Smooth muscle cell of the brain vasculature (primary cell): ENCODE results near the gene SUPT3H.

Experiments
- DNase-seq: peaks from one replicate; pipeline ENCODE4 v3.0.0-alpha.2; 2012; ENCODE audit warnings: low read depth, low spot score

The SUPT3H gene

DNA sequence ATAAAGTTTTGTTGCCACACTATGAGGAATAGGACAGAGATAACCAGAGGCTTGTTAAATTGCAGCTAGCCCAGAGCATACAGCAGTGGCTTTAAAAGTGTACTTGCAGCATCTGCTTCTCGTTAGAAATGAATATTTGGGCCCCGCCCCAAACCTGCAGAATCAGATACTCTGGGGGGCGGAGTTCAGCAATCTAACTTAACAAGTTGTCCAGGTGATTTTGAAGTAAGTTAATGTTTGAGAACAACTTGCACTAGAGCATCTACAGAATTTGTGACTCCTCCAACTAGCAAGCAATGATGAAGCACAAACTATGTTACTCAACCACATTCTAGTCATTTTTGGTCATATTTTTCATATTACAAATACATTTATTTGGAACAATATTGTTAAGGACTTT lies 10.6 kb upstream of the SUPT3H start:
- no peak for DNase-seq

DNA sequence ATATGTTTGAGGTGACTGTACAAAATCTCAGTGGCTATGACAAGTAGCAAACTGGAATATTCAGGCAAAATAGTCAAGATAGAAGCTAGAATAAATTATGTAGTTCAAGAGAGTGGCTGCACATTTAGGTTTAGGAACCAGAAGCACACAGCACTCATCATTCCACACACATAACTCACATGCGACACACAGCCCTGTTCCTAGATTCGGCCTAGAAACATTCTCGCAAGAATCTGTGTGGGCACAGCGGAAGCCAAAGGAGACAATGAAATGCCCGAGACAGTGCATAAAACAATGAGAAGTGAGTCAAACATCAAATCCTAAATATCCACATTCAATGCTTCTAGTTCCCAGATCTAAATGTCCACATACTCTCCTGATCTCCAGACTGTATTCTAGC lies 9.5 kb upstream of the SUPT3H start:
- no peak for DNase-seq

DNA sequence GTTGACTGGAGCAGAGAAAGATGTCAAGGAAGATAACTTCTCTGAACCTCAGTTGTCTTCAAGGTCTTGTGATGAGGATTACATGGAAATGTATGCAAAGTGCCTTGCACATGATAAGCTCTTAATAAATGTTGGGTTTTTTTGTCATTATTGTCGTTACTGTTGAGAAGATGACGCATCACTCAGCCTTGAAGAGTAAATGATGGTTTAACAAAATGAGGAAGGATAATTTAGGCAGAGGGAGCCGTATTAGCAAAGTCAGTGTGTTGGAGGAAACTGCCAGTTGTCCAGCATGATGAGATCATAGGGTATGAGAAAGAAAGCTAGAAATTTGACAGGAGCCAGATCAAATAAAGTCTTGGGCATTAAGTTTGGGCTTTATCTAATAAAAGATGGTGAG lies 8.8 kb upstream of the SUPT3H start:
- no peak for DNase-seq

DNA sequence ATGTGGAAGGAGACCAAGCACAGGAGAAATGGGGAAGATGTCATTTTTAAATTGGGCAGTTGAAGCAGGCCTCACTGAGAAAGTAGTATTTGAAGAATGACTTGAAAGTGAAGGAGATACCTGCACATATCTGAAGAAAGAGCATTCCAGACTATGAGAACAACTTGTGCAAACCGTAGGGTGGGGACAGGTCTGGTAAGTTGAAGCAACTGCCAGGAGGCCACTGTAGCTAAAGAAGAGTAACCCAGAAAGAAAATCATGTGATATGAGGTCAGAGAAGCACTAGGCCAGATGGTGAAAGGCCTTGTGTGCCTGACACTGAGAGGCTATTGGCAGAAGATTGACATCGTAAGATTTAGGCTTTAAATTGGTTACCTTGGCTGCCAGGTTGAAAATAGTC lies 4.7 kb upstream of the SUPT3H start:
- no peak for DNase-seq

DNA sequence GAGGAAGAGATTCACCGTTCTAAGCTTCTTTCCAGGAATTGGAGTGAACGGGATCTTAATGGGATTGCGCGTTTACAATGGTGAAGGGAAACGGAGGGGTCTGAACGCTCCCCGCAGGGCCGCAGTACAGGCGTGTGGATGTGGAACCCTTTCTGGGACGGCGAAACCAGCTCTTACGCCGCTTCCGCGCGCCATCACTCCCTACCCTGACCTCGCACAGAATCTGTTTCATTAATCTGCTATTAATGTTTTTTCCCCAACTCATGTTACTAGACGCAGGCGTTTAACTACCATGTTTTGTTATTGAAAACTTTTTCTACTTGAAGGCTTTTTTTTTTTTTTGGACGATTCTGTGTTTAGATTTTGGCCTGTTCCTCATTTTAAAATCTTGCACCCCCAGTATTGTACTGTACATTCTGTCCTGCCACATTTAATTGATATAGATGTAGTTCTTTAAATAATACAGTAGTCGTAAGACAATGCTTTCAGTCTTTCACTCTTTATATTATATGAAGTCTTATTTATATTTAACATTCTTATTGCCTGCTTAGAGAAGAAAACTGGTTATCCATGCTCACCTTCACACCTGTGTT lies 696 bp upstream of the SUPT3H start:
- no peak for DNase-seq

DNA sequence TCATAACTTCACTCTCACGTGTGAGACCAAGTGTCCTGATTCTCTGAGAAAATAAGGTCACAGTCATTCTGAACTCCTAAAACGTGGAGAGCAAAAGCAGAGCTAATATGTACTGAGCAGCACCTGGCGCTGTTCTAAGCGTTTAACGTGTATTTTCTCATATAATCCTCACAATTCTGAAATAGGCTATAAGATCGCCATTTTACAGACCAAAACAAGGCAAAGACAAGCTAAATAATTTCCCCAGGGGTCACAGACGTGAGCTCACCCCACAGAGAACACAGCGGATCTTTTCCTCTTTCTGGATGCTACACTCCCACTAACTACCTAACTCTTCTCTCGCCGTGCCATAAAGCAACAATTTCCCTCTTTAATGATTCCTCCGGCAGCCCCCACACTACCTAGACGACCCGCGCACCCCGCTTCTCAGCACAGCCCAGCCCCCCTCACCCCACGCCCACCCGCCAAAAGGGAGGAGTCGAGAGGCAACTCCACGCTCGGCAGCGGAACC lies 636 bp downstream of the SUPT3H start:
- no peak for DNase-seq

DNA sequence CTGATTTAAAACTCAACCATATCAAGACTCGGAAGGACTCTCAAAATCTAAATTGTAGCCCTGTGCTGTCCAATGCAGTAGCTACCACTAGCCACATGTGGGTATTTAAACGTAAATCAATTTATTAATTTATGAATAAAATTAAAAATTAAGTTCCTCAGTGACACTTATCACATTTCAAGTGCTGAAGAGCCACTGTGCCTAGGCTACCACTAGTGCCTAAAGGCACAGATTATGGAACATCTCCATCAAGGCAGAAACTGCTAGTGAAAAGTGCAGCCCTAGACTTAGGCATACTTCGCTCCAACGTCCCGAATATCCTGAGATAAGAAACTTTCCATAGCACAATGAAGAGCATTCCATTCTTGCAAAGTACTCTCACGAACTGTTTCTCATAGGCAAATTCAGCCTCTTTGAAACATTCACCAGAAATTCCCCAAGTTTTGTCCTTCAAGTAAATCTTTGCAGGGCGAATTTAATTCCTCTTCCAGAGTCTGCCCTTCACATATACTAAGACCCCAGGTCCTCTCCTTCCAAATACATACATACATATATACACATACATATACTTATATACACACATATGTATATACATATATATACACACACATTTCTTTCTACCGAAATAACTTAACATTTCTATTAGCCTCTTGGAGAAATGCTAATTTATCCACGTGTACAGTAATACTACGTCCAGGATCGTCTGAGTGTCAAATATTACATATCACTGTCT lies 1.3 kb downstream of the SUPT3H start:
- DNase-seq: no peak

DNA sequence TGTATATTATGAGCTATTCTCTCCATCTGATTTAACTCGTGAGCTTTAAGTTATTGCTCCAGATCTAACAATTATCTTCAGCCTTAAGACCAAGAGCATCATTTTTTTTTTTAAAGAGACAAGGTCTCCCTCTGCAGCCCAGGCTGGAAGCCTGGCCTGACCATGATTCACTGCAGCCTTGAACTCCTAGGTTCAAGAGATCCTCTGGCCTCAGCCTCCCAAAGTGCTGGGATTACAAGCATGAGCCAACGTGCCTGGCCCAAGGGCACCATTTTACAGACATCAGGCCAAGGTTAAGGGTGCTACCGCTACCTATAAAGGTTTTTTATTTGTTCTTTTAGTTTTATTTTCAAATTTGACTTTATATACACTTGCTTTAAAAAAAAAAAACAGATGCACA lies 2.3 kb downstream of the SUPT3H start:
- no peak for DNase-seq

DNA sequence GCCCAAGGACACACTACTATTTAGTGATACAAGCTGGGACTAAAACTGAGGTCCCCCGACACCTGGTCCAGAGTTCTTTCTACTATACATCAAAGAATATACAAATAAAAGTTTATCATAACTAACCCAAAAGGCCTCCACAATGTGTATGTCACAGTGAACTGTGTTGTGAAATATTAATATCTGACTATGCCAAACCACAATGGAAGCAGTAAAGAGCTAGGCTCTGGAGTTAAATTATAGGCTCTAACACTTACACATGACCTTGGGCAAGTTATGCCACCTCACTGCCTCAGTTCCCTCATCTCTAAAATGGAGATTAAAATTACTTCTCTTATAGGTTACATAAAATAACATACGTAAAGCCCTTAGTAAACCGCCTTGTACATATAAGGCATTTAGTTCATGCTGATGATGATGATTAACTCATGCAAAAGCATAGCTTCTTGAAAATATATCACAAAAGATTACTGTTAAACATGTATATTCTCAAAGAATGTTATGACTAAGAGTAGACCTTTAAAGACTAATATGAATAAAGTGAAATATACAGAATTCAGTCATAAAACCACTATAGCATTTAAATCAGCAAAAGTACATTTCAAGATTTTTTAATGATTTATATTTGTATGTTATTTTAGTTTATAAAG lies 5.7 kb downstream of the SUPT3H start:
- DNase-seq: no peak

DNA sequence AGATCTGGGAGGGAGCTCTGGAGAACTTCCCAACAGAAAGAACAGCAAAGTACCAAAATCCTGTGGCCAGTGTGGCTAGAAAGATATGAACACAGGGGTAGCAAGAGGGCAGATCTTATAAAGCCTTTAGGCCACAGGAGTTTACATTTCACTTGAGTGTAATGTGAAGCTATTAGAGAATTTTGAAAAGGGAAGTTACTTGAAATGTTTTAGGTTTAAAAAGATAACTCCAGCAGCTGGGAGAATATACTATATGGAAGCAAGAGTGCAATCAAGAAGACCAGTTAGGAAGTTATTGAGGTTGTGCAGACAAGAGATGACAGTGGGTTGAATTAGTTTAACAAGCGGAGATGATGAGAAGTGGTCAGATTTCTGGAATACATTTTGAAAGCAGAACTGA lies 7.9 kb downstream of the SUPT3H start:
- no peak for DNase-seq

DNA sequence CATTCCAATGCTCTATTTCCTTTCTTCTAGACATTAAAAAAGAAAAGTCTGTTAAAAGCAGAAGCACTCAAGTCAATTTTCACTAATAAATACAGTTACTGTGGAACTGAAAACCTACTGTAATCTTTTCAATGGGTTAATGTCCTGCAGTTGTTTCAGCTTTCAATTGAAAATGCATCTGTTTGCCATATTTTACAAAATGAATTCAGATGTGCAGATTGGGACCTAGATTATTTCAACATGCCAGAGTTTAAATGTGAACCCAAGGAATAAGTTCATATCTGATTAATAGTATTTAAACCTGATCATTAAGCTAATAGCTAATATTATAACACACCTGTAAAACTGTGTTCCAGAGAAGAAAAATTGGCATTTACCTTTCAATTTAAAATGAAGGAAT lies 9.7 kb downstream of the SUPT3H start:
- no peak for DNase-seq

DNA sequence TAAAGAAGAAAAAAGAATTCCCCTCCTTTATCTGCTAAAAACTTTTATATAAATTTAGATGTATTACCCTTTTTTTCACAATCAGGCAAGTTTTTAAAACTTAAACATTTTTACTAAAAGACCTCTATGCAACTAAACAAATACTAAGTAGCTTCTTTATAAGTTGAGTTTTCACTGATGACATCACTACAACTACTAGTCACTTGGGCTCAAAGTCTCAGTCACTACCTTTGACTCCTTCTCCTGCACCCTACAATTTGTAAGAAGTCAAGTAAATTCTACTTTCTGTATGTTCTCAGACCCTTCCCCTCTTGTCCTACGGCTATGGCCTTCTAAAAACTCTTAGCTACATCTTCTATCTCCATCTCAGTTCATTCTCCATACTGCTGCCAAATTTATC lies 11.2 kb downstream of the SUPT3H start:
- DNase-seq: no peak

DNA sequence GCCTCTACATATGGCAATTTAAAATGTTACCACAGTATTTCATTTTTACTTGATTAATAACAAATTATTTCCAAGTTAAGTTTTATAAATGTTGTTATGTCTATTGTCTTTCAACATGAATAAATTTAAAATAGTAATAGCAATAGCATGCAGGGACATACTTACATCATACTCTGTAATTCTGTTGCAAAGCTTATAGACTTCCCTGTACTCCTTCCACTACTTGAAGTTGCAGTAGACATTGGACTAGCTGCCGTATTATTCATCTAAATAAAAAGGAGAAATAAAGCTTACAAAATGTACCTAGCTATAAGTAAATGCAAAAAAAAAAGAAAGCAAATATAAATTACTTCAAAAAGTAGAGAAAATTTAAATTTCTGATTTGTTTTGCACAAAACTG lies 12.7 kb downstream of the SUPT3H start:
- DNase-seq: no peak

DNA sequence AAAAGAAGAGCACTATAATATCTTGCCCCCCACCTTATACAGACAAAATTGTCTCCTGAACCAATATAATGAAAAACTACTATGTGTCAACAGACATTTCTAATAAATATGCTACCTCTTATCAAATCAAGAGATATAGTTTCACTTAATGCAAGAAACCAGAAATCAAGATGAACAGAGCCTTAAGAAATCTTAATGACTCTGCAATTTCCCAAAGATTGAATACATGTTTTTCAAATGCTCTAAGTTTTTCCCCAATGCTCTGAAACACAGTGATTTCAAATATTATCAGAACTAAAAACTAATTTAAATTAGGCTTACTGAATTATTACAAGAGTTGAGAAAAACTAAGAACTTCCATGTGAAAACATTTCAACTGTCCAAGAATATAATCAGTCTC lies 13.3 kb downstream of the SUPT3H start:
- no peak for DNase-seq

DNA sequence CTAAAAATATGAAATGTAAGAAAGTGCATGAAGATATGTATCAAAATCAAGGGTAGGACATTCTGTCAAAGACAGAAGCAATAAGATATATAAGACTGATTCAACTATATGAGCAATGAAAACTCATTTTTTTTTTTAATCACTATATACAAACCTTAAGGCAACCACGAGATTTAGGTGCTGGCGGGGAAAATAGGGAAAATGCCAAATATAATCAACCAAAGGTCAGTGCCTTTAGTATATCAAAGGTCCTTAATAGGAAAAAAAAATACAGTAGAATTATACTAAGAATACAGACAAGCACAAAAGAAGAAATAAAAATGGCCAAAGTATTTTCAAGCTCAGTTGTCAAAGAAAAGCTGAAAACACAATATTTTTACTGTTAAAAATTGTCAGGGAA lies 24.1 kb downstream of the SUPT3H start:
- no peak for DNase-seq

DNA sequence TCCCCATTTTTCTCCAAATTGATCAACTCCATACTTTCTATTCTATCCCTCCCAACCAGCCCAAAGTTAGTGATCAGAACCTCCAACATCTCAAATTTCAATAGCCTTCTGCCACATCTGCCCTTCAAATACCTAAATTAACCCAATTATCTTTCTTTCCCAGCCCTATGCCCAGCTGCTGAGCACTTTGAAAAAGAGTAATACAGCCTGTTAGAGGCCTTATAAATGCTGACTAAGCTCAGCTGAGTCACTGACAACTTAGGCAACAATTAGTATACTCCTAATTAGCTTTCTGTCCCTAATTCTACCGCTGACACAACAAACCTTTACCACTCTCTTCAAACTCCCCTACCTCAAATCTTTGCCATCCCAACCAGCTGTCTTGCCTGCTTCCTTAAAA lies 26.1 kb downstream of the SUPT3H start:
- DNase-seq: no peak

DNA sequence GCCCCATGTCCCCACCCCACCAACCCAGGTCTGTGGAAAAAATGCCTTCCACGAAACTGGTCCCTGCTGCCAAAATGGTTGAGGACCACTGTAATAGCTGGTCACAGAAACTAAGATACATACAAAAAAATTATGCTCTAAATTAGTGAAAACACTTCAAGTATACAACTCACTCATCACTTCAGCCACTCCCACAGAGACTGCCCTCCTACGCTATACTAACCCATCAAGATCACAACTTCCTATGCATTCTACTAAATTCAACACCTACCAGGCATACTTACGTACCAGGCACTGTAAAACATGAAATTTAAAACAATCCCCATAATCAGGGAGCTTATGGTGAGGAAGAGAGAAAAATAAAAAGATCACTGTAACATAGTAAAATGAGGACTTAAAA lies 26.7 kb downstream of the SUPT3H start:
- no peak for DNase-seq

DNA sequence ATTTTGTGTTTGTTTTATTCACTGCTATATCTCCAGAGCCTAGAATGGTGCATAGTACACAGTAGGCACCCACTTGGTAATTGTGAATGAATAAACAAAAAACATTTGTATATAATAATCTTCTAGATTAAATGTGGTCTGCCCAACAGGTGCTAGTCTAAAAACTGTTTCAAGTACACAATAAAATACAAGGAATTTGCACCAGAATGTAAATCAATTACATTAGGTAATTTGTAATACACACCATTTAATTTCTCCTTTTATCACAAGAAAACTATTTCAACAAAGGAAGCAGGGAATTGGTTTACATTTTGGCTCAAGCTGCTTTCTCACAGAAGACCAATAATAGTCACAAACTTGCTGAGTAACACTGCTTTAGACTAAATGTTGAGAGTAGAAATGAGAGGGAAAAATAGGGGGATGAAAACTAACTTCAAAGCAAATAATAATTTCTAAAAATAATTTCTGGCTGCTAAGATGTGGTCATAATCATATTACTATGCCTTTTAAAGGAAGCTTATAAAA lies 27.5 kb downstream of the SUPT3H start:
- DNase-seq: no peak

DNA sequence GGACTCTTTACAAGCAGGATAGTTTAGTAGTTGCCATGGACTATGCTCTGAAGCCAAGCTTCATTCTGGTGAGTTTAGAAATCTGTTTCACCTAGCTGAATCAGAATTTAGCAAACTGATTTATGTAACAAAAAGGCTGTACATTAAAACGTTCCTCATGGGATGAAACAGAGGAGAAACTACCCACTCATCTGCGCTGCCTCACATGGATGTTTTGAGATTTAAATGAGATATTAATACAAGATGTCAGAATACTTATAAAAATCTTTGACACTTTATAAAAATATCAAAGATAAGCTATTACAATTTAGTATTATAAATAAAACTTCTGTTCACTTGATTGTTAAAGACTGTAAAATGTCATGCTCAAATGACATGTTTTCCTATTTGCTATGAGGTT lies 32.8 kb downstream of the SUPT3H start:
- no peak for DNase-seq

DNA sequence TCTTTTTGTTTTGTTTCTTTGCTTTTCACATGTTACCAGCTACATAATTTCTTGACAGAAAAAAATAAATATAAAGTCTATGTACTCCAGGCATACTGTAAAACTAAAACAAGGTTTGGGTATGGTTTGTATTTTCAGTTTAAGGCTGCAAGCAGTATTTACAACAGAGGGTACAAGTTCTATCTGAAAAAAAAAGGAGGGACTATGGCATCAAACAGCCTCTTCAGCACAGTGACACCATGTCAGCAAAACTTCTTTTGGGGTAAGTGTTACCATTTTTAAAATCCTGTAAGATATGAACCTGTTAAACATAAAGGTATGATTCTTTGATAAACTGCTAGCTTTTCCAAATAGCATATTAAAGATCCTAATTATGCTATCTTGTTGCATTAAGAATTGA lies 49.2 kb downstream of the SUPT3H start:
- no peak for DNase-seq

DNA sequence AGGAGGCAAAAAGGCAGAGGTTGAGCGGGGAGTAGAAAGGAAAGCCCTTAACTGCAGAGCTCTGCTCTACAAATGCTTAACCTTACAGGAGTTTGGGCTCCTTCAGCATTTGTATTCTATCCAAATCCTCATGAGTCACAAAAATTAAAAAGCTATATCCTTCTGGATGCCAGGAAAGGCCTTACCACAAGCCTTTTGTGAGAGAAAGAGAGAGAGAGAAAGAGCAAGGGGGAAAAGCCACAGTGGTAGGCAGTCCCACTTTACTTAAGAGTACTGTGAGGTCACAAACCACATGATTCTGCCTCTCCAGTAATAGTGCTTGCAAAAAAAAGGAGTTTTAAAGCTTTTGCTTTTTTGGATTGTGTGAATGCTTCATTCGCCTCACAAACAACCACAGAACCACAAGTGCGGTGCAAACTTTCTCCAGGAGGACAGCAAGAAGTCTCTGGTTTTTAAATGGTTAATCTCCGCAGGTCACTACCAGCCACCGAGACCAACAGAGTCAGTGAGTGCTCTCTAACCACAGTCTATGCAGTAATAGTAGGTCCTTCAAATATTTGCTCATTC lies 49.7 kb downstream of the SUPT3H start, which contains the start of gene RUNX2:
Gene RUNX2, plus strand, starts transcription at position 375 of the 567 bp plus-strand sequence. CDS start 397 bp downstream, outside the sequence.
- DNase-seq: peak; percentile 2

DNA sequence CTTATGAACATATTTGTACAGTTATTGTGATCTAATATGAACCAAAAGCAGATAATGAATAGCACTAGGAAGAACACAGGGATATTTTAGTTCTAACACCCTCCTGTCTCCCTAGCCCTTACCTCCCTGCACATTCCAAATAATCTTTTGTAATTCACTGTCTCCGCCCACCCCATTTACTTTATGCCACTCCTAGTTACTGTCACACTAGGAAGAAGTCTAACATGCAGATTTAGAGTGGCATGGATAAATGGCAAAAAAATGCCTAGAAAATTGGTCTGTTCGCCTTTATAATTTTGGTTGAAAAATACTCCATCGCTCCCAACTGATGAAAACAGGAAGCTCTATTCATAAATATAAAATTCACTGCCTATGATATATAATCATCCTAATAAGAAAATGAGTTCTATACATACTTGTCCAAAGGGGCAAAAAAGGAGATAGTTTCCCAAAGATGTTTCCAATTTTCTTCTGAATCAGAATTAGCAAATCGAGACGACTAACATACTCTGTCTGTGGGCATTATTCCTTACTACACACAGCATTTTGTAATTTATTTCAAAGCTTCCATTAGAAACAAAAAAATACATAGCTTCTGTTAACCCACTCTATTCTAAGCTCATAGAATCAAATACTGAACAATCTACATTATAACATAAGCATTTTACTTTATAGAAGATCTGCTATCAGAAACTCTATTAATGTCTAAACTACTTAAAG lies 50.9 kb downstream of the SUPT3H start:
- no peak for DNase-seq
